ENCODE results near the gene SLC39A8. TPM values are rescaled to one million over a fixed set of nuclear protein-coding genes. Genes with fewer than 3 reads are reported as not detected.

Gene SLC39A8
- polyA plus RNA-seq, 1 of the 3 experiments (the other 2 are of a cell fraction): 1.5 TPM

- Histone ChIP-seq H3K4me3 (ENCODE audit: low read depth in 2 of 2, low read length in 1 of 2) (no peak overlapping the region), H3K9ac (no peak overlapping the region), H3K27me3 (ENCODE audit: insufficient read depth) (no peaks in the 10 kb centered on the region), H3K27ac (ENCODE audit: low read depth in 2 of 2, low read length in 1 of 2) (no peak overlapping the region), H3K36me3 (replicated peaks in 1 of 2; ENCODE audit: control insufficient read depth in 1 of 2, insufficient read depth in 2 of 2, low read length in 1 of 2) (no peaks in the 10 kb centered on the region), H4K20me1 (ENCODE audit: insufficient read depth) (no peaks in the 10 kb centered on the region), H3K4me1 (ENCODE audit: control insufficient read depth in 1 of 2, insufficient read depth in 2 of 2, low read depth in 1 of 2, low read length in 1 of 2) (no peaks in the 10 kb centered on the region), H2AFZ (ENCODE audit: low read depth) (no peak overlapping the region), H3F3A (replicated peaks; ENCODE audit: insufficient read depth) (no peaks in the 10 kb centered on the region), H3K9me2 (no peaks in the 10 kb centered on the region), H3K4me2 (no peak overlapping the region), H3K79me2 (ENCODE audit: insufficient read depth) (no peaks in the 10 kb centered on the region), H3K9me3 (no peaks in the 10 kb centered on the region)
- DNase-seq: no peak
- ChIA-PET POLR2A (no interaction called here), CTCF (interaction anchor here (0.6 to 1.4 kb wide), 2 partner anchors 657 to 1382 kb away, joined by 3 read pairs; no protein-coding TSS in a partner anchor)
- TF ChIP-seq REST (IDR thresholded peaks at IDR 0.05; ENCODE audit: low read depth, low read length) (no peak), RXRA (IDR thresholded peaks at IDR 0.05; ENCODE audit: borderline replicate concordance, low read depth) (no peak), MAX (IDR thresholded peaks at IDR 0.05; ENCODE audit: low read depth) (no peak), MXI1 (IDR thresholded peaks at IDR 0.05; ENCODE audit: low read depth, low read length) (no peak), SMC3 (IDR thresholded peaks at IDR 0.05; ENCODE audit: low read depth, low read length) (no peak), TCF12 (IDR thresholded peaks at IDR 0.05) (no peak), GABPA (IDR thresholded peaks at IDR 0.05; ENCODE audit: low read depth) (no peak), TEAD4 (IDR thresholded peaks at IDR 0.05; ENCODE audit: borderline replicate concordance, insufficient read depth) (no peak), EP300 (IDR thresholded peaks at IDR 0.05; ENCODE audit: borderline replicate concordance in 1 of 2, low read depth in 1 of 2, low read length in 1 of 2) (no peak), CHD2 (IDR thresholded peaks at IDR 0.05; ENCODE audit: low read length, partially characterized antibody) (no peak)
- WGBS (ENCODE audit: low lambda C conversion rate): 67% methylated on average over 1 of the region's 1 CpG
Measured at GRCh38 chr4:102317459-102317858, 27.8 kb downstream of the SLC39A8 start.

- Histone ChIP-seq H2AFZ (ENCODE audit: low read depth) (no peak overlapping the region), H3K9ac (no peak overlapping the region), H4K20me1 (ENCODE audit: insufficient read depth) (no peaks in the 10 kb centered on the region), H3K36me3 (replicated peaks in 1 of 2; ENCODE audit: control insufficient read depth in 1 of 2, insufficient read depth in 2 of 2, low read length in 1 of 2) (no peaks in the 10 kb centered on the region), H3K9me3 (no peaks in the 10 kb centered on the region), H3K79me2 (ENCODE audit: insufficient read depth) (no peaks in the 10 kb centered on the region), H3K4me2 (no peak overlapping the region), H3F3A (replicated peaks; ENCODE audit: insufficient read depth) (no peaks in the 10 kb centered on the region), H3K27ac (ENCODE audit: low read depth in 2 of 2, low read length in 1 of 2) (no peak overlapping the region), H3K4me1 (ENCODE audit: control insufficient read depth in 1 of 2, insufficient read depth in 2 of 2, low read depth in 1 of 2, low read length in 1 of 2) (no peaks in the 10 kb centered on the region), H3K9me2 (no peaks in the 10 kb centered on the region), H3K4me3 (ENCODE audit: low read depth in 2 of 2, low read length in 1 of 2) (no peak overlapping the region), H3K27me3 (ENCODE audit: insufficient read depth) (no peaks in the 10 kb centered on the region)
- 85% methylated on average over 2 of the region's 2 CpGs for WGBS (ENCODE audit: low lambda C conversion rate)
- no peak for DNase-seq
- CTCF ChIA-PET: interaction anchor here (1.4 kb wide), 1 partner anchor 1381 kb away, joined by 3 read pairs; no protein-coding TSS in a partner anchor
- POLR2A ChIA-PET: no interaction called here
- TF ChIP-seq REST (IDR thresholded peaks at IDR 0.05; ENCODE audit: low read depth, low read length) (no peak), FOXM1 (IDR thresholded peaks at IDR 0.05; ENCODE audit: low read depth) (no peak), SIN3A (IDR thresholded peaks at IDR 0.05; ENCODE audit: borderline replicate concordance, low read depth, low read length) (no peak), ELF1 (IDR thresholded peaks at IDR 0.05) (no peak), EP300 (IDR thresholded peaks at IDR 0.05; ENCODE audit: borderline replicate concordance in 1 of 2, low read depth in 1 of 2, low read length in 1 of 2) (no peak), TCF12 (IDR thresholded peaks at IDR 0.05) (no peak), USF1 (IDR thresholded peaks at IDR 0.05; ENCODE audit: borderline replicate concordance, low read depth) (no peak), ZBTB33 (IDR thresholded peaks at IDR 0.05; ENCODE audit: borderline replicate concordance, low read depth) (no peak), MEF2A (IDR thresholded peaks at IDR 0.05; ENCODE audit: borderline replicate concordance, low read depth) (no peak)
Measured at GRCh38 chr4:102316585-102316984, 28.7 kb downstream of the SLC39A8 start.
